Activated gamma-delta T cell treated with Interleukin-2 at 50 U/mL for 16 hours (primary cell): ENCODE results near the gene SPI1.
"Not testable (repeated sequence)": the region's sequence is repeated elsewhere in the genome, so short reads cannot be mapped to it uniquely, and the experiment has no call there.

Experiments used
- DNase-seq: peaks from one replicate; pipeline ENCODE4 v3.0.0-alpha.2; 2020

Gene SPI1

DNA sequence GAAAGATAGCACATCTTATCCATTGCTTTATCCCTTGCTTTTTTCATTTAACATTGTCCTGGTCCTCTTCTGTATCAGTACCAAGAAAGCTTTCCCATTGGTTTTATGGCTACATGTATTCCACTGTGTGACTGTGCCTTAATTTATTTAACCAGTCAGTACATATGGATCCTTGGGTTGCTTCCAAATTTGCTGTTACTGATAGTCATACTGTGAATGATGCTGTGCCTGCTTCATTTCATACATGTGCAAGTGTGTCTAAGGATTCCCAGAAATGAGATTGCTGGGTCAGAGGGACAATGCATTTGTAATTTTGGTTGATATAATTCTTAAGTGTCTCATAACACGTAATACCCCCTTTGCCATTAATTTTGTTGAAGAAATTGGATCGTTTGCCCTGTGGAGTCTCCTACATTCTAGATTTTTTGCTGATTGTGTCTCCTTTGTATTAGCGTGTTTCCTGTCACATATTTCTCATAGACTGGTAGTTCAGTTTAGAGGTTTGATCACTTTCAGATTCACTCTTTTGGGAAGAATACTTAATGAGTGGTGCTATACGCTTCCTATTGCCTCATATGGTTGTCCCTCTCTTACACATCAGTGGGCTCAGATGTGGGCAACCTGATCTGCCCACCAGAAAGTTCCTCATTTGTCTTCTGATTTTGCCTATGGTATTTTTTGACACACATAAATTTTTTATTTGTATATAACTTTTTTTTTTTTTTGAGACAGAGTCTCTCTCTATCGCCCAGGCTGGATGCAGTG, 61.1 kb downstream of the SPI1 start:
- DNase-seq = no peak

DNA sequence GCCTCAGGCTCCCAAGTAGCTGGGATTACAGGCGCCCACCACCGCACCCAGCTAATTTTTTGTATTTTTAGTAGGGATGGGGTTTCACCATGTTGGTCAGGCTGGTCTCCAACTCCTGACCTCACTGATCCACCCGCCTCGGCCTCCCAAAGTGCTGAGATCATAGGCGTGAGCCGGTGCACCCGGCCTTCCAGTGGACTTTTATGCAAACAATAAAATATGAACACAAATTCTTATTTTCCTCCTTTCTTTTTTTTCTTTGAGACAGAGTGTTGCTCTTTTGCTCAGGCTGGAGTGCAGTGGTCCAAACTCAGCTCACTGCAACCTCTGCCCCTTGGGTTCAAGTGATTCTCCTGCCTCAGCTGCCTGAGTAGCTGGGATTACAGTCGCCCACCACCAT, 61.8 kb downstream of the SPI1 start:
- not testable (repeated sequence) for DNase-seq

DNA sequence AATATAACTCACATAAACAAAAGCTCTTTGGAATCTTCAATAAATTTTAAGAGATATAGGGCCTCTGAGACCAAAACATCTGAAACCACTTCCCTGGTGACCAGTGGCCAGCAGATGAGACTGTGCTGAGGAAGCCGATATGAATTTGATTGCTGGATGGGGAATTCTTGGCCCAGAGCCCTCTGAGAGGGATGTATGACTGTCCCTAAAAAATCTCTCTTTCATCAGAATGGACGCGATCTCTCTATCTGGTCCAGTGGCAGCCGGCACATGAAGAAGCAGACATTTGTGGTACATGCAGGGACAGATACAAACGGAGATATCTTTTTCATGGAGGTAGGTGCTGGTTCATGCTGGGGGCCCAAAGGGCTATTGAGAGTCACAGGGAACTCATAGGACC, 63.4 kb downstream of the SPI1 start:
- DNase-seq = no peak

DNA sequence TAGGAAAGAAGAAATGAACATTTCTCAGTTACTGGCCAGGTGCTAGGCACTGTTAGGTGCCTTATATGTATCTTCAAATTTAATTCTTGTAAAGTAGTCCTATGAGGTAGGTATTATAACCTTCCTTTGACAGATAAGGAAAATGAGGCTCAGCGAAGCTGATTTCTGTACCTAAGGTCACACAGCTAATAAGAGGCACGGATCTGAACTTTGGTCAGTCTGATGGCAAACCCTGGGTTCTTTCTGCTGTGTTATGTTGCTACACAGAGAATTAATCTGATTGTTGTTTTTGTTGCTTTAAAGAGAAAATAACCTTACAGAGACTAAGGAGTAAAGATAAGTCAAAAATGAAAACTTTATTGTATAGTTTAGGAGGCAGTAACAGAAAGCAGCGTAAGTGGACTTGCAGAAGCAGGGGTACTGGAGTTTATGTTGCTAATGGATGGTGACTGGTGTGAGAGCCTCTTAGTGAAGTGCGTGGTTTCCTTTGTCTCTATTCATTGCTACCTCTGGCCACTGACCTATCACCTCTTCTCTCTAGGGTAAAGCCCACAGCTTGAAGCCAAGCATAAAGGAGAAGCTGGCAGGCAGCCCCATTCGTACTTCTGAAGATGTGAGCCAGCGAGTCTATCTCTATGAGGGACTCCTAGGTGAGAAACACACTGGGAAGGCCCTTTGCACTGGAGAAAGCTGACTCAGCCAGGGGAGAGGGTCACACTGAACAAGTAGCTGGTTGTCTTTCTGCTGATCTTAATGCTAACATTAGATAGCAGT, 70.1 kb downstream of the SPI1 start:
- DNase-seq = no peak

DNA sequence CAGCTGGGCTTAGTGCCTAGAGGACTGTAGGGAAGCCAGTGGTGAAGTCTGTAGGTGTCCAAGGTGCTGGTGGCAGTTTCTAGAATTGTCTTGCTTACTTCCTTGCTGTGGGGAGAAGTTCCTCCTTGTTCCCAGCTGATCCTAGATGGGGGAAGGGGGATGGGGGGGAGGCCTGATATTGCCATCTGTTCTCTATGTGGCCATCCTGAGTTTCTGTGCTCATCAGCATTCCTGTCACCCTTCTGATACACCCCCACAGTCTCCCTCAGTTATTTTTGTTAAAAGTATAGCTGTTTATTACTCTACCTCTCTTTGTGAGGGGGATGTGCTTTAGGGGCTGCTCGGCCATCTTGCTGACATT, 71.9 kb downstream of the SPI1 start:
- DNase-seq = no peak

DNA sequence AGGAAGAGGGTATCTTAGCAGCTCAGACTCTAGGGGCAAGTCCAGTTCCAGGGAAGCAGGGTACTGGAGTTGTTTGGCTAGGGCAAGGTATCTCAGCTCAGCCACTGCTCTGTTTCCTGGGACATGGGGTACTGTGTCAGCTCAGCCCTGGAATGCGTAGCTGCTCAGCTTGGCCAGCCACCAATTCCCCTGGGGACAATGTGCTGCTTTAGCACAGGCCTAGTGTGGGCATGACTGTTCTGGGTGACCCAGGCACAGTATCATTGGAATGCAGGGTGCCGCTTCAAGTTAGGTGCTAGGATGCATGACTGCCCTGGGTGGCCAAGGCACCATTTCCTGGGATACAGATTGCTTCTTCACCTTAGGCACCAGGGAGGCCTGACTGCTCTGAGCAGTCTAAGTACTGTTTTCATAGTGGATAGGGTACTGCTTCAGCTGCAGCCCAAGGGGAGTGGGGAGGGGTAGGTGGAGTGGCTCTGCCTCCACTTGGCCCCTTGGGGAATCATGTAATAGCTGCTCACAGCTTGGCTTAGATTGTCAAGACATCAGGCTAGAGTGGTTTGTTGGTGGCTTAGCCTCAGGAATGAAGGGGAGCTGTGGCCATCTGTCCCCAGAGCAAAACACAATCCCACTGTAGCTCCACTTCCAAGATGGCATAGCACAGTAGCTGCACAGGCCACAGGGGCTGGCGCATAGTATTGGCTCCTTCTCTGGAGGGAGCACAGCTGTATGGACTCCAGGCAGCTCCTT, 72.4 kb downstream of the SPI1 start:
- DNase-seq = no peak
